IMR-90 (cell line): ENCODE data around the gene MERTK. TPM values are rescaled to one million over a fixed set of nuclear protein-coding genes. Genes with fewer than 3 reads are reported as not detected.

Experiments
- ATAC-seq: fragments of 200-7000 bp; cut with Tn5 transposase; 2 replicates; pipeline ENCODE4 v1.9.1; 2020; ENCODE audit warnings: low read depth, mild to moderate bottlenecking, moderate library complexity
- BruUV-seq: library from RNA; stranded (reverse); fragments of 400-500 nt; replicated peaks from 2 replicates; lab custom pipeline; 2021; lab: Mats Ljungman, UMichigan
- CTCF ChIA-PET: fragments of 300-600 bp; formaldehyde crosslinking; extraction: SDS; loops from one replicate; lab custom pipeline; 2021; ENCODE audit warnings: antibody characterized with exemption; lab: Yijun Ruan, JAX
- POLR2A ChIA-PET: fragments of 300-600 bp; sonication (Branson Sonifier 250); formaldehyde crosslinking; loops from one replicate; lab custom pipeline; 2022; ENCODE audit warnings: antibody characterized with exemption; ENCODE audit not compliant: unreplicated experiment; lab: Charles Lee
- DNase-seq: peaks from one replicate; pipeline ENCODE4 v3.0.0; 2013
- H2AFZ ChIP-seq: replicated peaks from 2 replicates; pipeline ENCODE3; 2013; ENCODE audit warnings: low read length, mild to moderate bottlenecking; ENCODE audit not compliant: poor library complexity
- H2AK5ac ChIP-seq: 2 replicates; pipeline ENCODE4 v1.6.1; 2013; ENCODE audit warnings: low read depth, low read length, inconsistent platforms
- H2AK9ac ChIP-seq: replicated peaks from 2 replicates; pipeline ENCODE3; 2013; ENCODE audit warnings: mild to moderate bottlenecking, low read depth, low read length, moderate library complexity; ENCODE audit not compliant: poor library complexity
- H2BK120ac ChIP-seq: 2 replicates; pipeline ENCODE4 v1.6.1; 2013; ENCODE audit warnings: low read depth, low read length, inconsistent platforms
- H2BK15ac ChIP-seq: 3 replicates; pipeline ENCODE4 v1.6.1; 2013; ENCODE audit warnings: low read depth, low read length, inconsistent platforms
- H2BK20ac ChIP-seq: 2 replicates; pipeline ENCODE4 v1.6.1; 2013; ENCODE audit warnings: low read depth, mild to moderate bottlenecking, inconsistent platforms, low read length, moderate library complexity
- H2BK5ac ChIP-seq: 2 replicates; pipeline ENCODE4 v1.6.1; 2013; ENCODE audit warnings: mild to moderate bottlenecking, low read depth, low read length, inconsistent platforms; ENCODE audit not compliant: poor library complexity, severe bottlenecking
- H3K14ac ChIP-seq: replicated peaks from 2 replicates; pipeline ENCODE4 v1.6.1; 2013; ENCODE audit warnings: low read depth, low read length, inconsistent platforms
- H3K18ac ChIP-seq: 2 replicates; pipeline ENCODE4 v1.6.1; 2013; ENCODE audit warnings: low read depth, low read length, control low read depth
- H3K23ac ChIP-seq: 2 replicates; pipeline ENCODE4 v1.6.1; 2013; ENCODE audit warnings: low read depth, low read length, inconsistent platforms
- H3K27ac ChIP-seq: 2 replicates; pipeline ENCODE4 v1.5.1; 2013; ENCODE audit warnings: mild to moderate bottlenecking, control low read depth, low read length; ENCODE audit not compliant: insufficient read depth
- H3K27me3 ChIP-seq: 2 replicates; pipeline ENCODE4 v1.6.1; 2013; ENCODE audit warnings: low read length; ENCODE audit not compliant: control insufficient read depth, insufficient read depth
- H3K36me3 ChIP-seq: 2 replicates; pipeline ENCODE4 v1.6.1; 2013; ENCODE audit warnings: low read length, mixed read lengths; ENCODE audit not compliant: control insufficient read depth, insufficient read depth
- H3K4ac ChIP-seq: 2 replicates; pipeline ENCODE4 v1.6.1; 2013; ENCODE audit warnings: low read depth, low read length, inconsistent platforms
- H3K4me1 ChIP-seq: 2 replicates; pipeline ENCODE4 v1.6.1; 2013; ENCODE audit warnings: low read length, mixed read lengths; ENCODE audit not compliant: control insufficient read depth, insufficient read depth
- H3K4me2 ChIP-seq: 2 replicates; pipeline ENCODE4 v1.6.1; 2013; ENCODE audit warnings: low read depth, mild to moderate bottlenecking, control low read depth, low read length, moderate library complexity
- H3K4me3 ChIP-seq: 2 replicates; pipeline ENCODE4 v1.5.1; 2013; ENCODE audit warnings: low read depth, mild to moderate bottlenecking, control low read depth, low read length, moderate library complexity; ENCODE audit not compliant: insufficient read depth
- H3K56ac ChIP-seq: 2 replicates; pipeline ENCODE4 v1.6.1; 2013; ENCODE audit warnings: low read length, inconsistent platforms; ENCODE audit not compliant: insufficient read depth; ENCODE audit errors: extremely low read depth
- H3K79me1 ChIP-seq, 2 experiments: 2 replicates each; pipeline ENCODE4 v1.6.1; 2013; ENCODE audit warnings: low read length in 2 of 2, inconsistent platforms in 1 of 2, low read depth in 1 of 2
- H3K9ac ChIP-seq: 2 replicates; pipeline ENCODE4 v1.6.1; 2013; ENCODE audit warnings: low read depth, low read length, control low read depth
- H3K9me1 ChIP-seq: 2 replicates; pipeline ENCODE4 v1.6.1; 2013; ENCODE audit warnings: low read length, inconsistent platforms; ENCODE audit not compliant: insufficient read depth
- H3K9me3 ChIP-seq: 2 replicates; pipeline ENCODE4 v1.6.1; 2013; ENCODE audit warnings: low read length; ENCODE audit not compliant: control insufficient read depth, insufficient read depth
- H4K20me1 ChIP-seq: 2 replicates; pipeline ENCODE4 v1.6.1; 2013; ENCODE audit warnings: low read length, inconsistent platforms; ENCODE audit not compliant: insufficient read depth
- H4K5ac ChIP-seq: 2 replicates; pipeline ENCODE4 v1.6.1; 2013; ENCODE audit warnings: mild to moderate bottlenecking, low read depth, low read length, control low read depth
- H4K8ac ChIP-seq, 2 experiments: 2 replicates each; pipeline ENCODE4 v1.6.1; 2013; ENCODE audit warnings: low read depth in 2 of 2, low read length in 2 of 2, control low read depth in 1 of 2, inconsistent platforms in 1 of 2
- H4K91ac ChIP-seq: 2 replicates; pipeline ENCODE4 v1.6.1; 2013; ENCODE audit warnings: low read depth, low read length, inconsistent platforms; ENCODE audit not compliant: insufficient read depth
- CEBPB ChIP-seq: IDR thresholded peaks from 2 replicates; pipeline ENCODE4 v1.6.1; 2012; ENCODE audit warnings: low read depth, low read length, improper control_type of control experiment
- ELK1 ChIP-seq: fragments of 150-350 bp; IDR thresholded peaks from 2 replicates; pipeline ENCODE4 v1.6.1; 2016; ENCODE audit warnings: low read depth, mild to moderate bottlenecking, low read length, moderate library complexity, borderline replicate concordance
- MAFK ChIP-seq: IDR thresholded peaks from 2 replicates; pipeline ENCODE4 v1.6.1; 2012; ENCODE audit warnings: low read depth, low read length, improper control_type of control experiment
- RAD21 ChIP-seq: IDR thresholded peaks from 2 replicates; pipeline ENCODE4 v1.6.1; 2012; ENCODE audit warnings: low read length, improper control_type of control experiment
- WGBS, 2 experiments: methylation state at CpG; one replicate each; pipeline versions ENCODE4 v1.1.5 to v1.1.7; 2013; ENCODE audit warnings: missing lambda C conversion rate in 2 of 2; ENCODE audit not compliant: insufficient read length in 1 of 2; ENCODE audit errors: extremely low coverage in 2 of 2; 5-methylcytosine and 5-hydroxymethylcytosine counted together
- dilution Hi-C: fragments of 300-500 bp; cut with HindIII; formaldehyde crosslinking; loops from one replicate; pipeline ENCODE4 v1.14.3; 2018; ENCODE audit warnings: low sequenced_read_pairs; ENCODE audit not compliant: unreplicated experiment
- in situ Hi-C: fragments of 300-500 bp; cut with MboI; formaldehyde crosslinking; loops from 3 replicates; pipeline ENCODE4 v1.14.3; 2019; ENCODE audit warnings: low sequenced_read_pairs, inconsistent platforms, mixed read lengths
- intact Hi-C: fragments of 100-400 bp; cut with micrococcal nuclease; formaldehyde crosslinking; loops from 2 replicates; pipeline ENCODE4 v1.10.0; 2022
- polyA plus RNA-seq, 3 experiments: library from polyadenylated mRNA; depleted of rRNA; stranded (reverse); fragments of >200 nt; gene quantifications; 2 replicates each; pipeline ENCODE4 v1.2.3, GENCODE V29; 2012; ENCODE audit warnings: low replicate concordance in 1 of 3
- total RNA-seq: library from RNA; depleted of rRNA; stranded (reverse); fragments of >200 nt; gene quantifications from 2 replicates; pipeline ENCODE4 v1.2.3, GENCODE V29; 2012

MERTK gene
- total and polyA plus RNA-seq, 2 of the 4 experiments (the other 2 are of a cell fraction): 0.36 to 0.62 TPM

- in situ Hi-C loops: no loop called here
- BruUV-seq: no TSS peak
- ATAC-seq: no peak
Observed at GRCh38 chr2:111936881-111937280, 38.5 kb downstream of the MERTK start.

More at GRCh38 chr2:111936881-111937280, 38.5 kb downstream of the MERTK start:
- no peak overlapping the region for H3K14ac ChIP-seq
- no peak overlapping the region for H3K9ac ChIP-seq
- no peak overlapping the region for H2BK5ac ChIP-seq
- H2BK120ac ChIP-seq: no peak overlapping the region
- POLR2A ChIA-PET: no interaction called here
- H4K5ac ChIP-seq: no peak overlapping the region
- no peak overlapping the region for H2AK5ac ChIP-seq
- no peaks in the 10 kb centered on the region for H3K4me1 ChIP-seq
- H3K9me3 ChIP-seq: no peaks in the 10 kb centered on the region
- no peak overlapping the region for H4K91ac ChIP-seq
- no peaks in the 10 kb centered on the region for H4K20me1 ChIP-seq
- peaks cover 2% of the 10 kb centered on the region; the same call in 1 of the 2 replicates for H3K9me1 ChIP-seq
- H2AK9ac ChIP-seq: no peak overlapping the region
- H3K23ac ChIP-seq: no peak overlapping the region
- no CpG with 5 or more reads among the region's 5 CpGs for WGBS, 2 experiments
- H2BK15ac ChIP-seq: no peak overlapping the region
- CTCF ChIA-PET: interaction anchor here (0.6 to 1.1 kb wide), 2 partner anchors 17 to 197 kb away, joined by 4 read pairs; no protein-coding TSS in a partner anchor
- TF ChIP-seq CEBPB: no peak
- no peak for TF ChIP-seq RAD21
- TF ChIP-seq ELK1: no peak
- TF ChIP-seq MAFK: no peak
- no peaks in the 10 kb centered on the region for H3K36me3 ChIP-seq
- H2BK20ac ChIP-seq: no peak overlapping the region
- no peak for DNase-seq
- no peak overlapping the region for H3K4me3 ChIP-seq
- no peak overlapping the region for H3K18ac ChIP-seq
- H3K4me2 ChIP-seq: no peak overlapping the region
- H3K79me1 ChIP-seq: no peaks in the 10 kb centered on the region
- no peak overlapping the region for H3K4ac ChIP-seq
- intact Hi-C loops (no loop called here), dilution Hi-C loops (no loop called here)
- no peak overlapping the region for H4K8ac ChIP-seq
- H3K56ac ChIP-seq: no peak overlapping the region
- no peak overlapping the region for H3K27ac ChIP-seq
- peaks cover 14% of the 10 kb centered on the region for H3K27me3 ChIP-seq
- H2AFZ ChIP-seq: no peak overlapping the region
